WTC11 (cell line): ENCODE measurements around the gene EFCC1.

ENCODE experiments used
- CBFB ChIP-seq: sonication (generic); formaldehyde crosslinking; IDR thresholded peaks from 2 replicates; pipeline ENCODE4 v1.8.1; 2022; ENCODE audit warnings: mild to moderate bottlenecking, low read depth, missing genetic modification reagents
- ELF4 ChIP-seq: sonication (generic); formaldehyde crosslinking; IDR thresholded peaks from 2 replicates; pipeline ENCODE4 v1.8.1; 2022; ENCODE audit warnings: low read depth, mild to moderate bottlenecking, moderate library complexity, missing genetic modification reagents
- EMX1 ChIP-seq: fragments of 250-450 bp; sonication (Bioruptor Pico); IDR thresholded peaks from 2 replicates; pipeline ENCODE4 v1.8.0; 2021; ENCODE audit warnings: mild to moderate bottlenecking
- SP1 ChIP-seq: sonication (generic); formaldehyde crosslinking; conservative IDR thresholded peaks from 2 replicates; pipeline ENCODE4 v1.8.1; 2022; ENCODE audit warnings: missing genetic modification reagents
- TF ChIP-seq, protein P1 (sequence below): fragments of 200-600 bp; IDR thresholded peaks from 2 replicates; pipeline ENCODE4 v1.8.0; 2022; ENCODE audit warnings: antibody characterized with exemption
- TF ChIP-seq, protein P2 (sequence below): sonication (generic); formaldehyde crosslinking; IDR thresholded peaks from 2 replicates; pipeline ENCODE4 v1.8.0; 2022; ENCODE audit warnings: mild to moderate bottlenecking, missing genetic modification reagents
- TF ChIP-seq, protein P3 (sequence below): sonication (generic); formaldehyde crosslinking; IDR thresholded peaks from 2 replicates; pipeline ENCODE4 v1.8.1; 2022; ENCODE audit warnings: mild to moderate bottlenecking, moderate library complexity, missing genetic modification reagents
- TF ChIP-seq, protein P4 (sequence below): sonication (generic); formaldehyde crosslinking; IDR thresholded peaks from 2 replicates; pipeline ENCODE4 v1.8.1; 2022; ENCODE audit warnings: low read depth, missing genetic modification reagents, borderline replicate concordance
- TF ChIP-seq, protein P5 (sequence below): sonication (generic); formaldehyde crosslinking; IDR thresholded peaks from 2 replicates; pipeline ENCODE4 v1.8.1; 2023; ENCODE audit warnings: mild to moderate bottlenecking, missing genetic modification reagents, borderline replicate concordance

DNA sequence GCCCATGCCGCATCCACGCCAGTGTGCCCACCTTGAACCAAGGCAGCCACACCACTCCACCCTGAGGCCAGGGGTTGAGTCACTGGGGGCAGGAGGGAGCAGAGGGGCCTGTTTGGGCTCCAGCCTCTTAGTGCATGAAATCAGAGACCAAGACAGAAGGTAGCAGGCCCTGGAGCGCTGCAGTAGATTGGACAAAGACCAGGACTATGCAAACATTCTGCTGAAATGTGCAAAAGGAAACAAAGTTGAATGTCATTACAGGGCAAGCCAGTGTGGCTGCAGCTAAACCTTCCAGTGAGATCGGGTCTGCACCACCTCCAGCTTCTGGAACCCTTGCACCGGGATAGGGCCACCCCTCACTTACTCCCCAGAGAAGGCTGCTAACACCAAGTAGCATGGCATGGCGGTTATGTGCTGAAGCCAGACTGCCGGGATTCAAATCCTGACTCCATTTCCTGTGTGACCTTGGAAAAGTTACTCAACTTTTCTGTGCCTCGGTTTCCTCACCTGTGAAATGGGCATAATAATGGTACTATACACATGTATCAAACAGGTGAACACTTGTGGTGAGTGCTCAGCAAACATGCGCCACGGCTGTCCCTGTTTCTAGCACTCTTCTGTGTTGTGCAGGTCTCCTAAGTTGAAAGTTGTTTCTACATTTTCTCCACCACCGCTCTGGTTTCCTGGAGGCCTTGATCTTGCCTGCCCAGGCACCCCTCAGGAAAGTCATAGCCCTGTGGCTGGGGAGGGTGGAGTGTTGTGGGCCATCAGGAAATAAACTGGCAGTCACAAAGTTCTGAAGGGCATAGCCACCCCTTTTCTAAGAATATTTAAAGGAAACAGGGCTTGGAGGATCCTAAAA lies 34.5 kb downstream of the EFCC1 start:
- TF ChIP-seq, protein P1, sequence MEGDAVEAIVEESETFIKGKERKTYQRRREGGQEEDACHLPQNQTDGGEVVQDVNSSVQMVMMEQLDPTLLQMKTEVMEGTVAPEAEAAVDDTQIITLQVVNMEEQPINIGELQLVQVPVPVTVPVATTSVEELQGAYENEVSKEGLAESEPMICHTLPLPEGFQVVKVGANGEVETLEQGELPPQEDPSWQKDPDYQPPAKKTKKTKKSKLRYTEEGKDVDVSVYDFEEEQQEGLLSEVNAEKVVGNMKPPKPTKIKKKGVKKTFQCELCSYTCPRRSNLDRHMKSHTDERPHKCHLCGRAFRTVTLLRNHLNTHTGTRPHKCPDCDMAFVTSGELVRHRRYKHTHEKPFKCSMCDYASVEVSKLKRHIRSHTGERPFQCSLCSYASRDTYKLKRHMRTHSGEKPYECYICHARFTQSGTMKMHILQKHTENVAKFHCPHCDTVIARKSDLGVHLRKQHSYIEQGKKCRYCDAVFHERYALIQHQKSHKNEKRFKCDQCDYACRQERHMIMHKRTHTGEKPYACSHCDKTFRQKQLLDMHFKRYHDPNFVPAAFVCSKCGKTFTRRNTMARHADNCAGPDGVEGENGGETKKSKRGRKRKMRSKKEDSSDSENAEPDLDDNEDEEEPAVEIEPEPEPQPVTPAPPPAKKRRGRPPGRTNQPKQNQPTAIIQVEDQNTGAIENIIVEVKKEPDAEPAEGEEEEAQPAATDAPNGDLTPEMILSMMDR: no peak
- TF ChIP-seq, protein P2, sequence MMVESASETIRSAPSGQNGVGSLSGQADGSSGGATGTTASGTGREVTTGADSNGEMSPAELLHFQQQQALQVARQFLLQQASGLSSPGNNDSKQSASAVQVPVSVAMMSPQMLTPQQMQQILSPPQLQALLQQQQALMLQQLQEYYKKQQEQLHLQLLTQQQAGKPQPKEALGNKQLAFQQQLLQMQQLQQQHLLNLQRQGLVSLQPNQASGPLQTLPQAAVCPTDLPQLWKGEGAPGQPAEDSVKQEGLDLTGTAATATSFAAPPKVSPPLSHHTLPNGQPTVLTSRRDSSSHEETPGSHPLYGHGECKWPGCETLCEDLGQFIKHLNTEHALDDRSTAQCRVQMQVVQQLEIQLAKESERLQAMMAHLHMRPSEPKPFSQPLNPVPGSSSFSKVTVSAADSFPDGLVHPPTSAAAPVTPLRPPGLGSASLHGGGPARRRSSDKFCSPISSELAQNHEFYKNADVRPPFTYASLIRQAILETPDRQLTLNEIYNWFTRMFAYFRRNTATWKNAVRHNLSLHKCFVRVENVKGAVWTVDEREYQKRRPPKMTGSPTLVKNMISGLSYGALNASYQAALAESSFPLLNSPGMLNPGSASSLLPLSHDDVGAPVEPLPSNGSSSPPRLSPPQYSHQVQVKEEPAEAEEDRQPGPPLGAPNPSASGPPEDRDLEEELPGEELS (CRISPR knock-in tag): no peak
- TF ChIP-seq SP1 (CRISPR knock-in tag): no peak
- TF ChIP-seq, protein P3, sequence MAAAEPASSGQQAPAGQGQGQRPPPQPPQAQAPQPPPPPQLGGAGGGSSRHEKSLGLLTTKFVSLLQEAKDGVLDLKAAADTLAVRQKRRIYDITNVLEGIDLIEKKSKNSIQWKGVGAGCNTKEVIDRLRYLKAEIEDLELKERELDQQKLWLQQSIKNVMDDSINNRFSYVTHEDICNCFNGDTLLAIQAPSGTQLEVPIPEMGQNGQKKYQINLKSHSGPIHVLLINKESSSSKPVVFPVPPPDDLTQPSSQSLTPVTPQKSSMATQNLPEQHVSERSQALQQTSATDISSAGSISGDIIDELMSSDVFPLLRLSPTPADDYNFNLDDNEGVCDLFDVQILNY (CRISPR knock-in tag): no peak
- no peak for TF ChIP-seq ELF4
- TF ChIP-seq, protein P4, sequence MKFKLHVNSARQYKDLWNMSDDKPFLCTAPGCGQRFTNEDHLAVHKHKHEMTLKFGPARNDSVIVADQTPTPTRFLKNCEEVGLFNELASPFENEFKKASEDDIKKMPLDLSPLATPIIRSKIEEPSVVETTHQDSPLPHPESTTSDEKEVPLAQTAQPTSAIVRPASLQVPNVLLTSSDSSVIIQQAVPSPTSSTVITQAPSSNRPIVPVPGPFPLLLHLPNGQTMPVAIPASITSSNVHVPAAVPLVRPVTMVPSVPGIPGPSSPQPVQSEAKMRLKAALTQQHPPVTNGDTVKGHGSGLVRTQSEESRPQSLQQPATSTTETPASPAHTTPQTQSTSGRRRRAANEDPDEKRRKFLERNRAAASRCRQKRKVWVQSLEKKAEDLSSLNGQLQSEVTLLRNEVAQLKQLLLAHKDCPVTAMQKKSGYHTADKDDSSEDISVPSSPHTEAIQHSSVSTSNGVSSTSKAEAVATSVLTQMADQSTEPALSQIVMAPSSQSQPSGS (CRISPR knock-in tag): no peak
- TF ChIP-seq, protein P5, sequence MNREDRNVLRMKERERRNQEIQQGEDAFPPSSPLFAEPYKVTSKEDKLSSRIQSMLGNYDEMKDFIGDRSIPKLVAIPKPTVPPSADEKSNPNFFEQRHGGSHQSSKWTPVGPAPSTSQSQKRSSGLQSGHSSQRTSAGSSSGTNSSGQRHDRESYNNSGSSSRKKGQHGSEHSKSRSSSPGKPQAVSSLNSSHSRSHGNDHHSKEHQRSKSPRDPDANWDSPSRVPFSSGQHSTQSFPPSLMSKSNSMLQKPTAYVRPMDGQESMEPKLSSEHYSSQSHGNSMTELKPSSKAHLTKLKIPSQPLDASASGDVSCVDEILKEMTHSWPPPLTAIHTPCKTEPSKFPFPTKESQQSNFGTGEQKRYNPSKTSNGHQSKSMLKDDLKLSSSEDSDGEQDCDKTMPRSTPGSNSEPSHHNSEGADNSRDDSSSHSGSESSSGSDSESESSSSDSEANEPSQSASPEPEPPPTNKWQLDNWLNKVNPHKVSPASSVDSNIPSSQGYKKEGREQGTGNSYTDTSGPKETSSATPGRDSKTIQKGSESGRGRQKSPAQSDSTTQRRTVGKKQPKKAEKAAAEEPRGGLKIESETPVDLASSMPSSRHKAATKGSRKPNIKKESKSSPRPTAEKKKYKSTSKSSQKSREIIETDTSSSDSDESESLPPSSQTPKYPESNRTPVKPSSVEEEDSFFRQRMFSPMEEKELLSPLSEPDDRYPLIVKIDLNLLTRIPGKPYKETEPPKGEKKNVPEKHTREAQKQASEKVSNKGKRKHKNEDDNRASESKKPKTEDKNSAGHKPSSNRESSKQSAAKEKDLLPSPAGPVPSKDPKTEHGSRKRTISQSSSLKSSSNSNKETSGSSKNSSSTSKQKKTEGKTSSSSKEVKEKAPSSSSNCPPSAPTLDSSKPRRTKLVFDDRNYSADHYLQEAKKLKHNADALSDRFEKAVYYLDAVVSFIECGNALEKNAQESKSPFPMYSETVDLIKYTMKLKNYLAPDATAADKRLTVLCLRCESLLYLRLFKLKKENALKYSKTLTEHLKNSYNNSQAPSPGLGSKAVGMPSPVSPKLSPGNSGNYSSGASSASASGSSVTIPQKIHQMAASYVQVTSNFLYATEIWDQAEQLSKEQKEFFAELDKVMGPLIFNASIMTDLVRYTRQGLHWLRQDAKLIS (CRISPR knock-in tag): no peak
- TF ChIP-seq CBFB (CRISPR knock-in tag): no peak
- TF ChIP-seq EMX1: no peak
